IPS DF 6.9 (cell line): ENCODE results near the gene TICAM2.

ENCODE experiments used
- DNase-seq: peaks from one replicate; pipeline ENCODE4 v3.0.0-alpha.2; 2013; ENCODE audit warnings: low read depth, low spot score
- H3K27ac ChIP-seq: one replicate; pipeline ENCODE4 v1.5.1; 2013; ENCODE audit warnings: low read length, control low read depth
- H3K27me3 ChIP-seq: 2 replicates; pipeline ENCODE4 v1.6.1; 2013; ENCODE audit warnings: mild to moderate bottlenecking, low read length; ENCODE audit not compliant: control insufficient read depth, insufficient read depth
- H3K36me3 ChIP-seq: 2 replicates; pipeline ENCODE4 v1.6.1; 2013; ENCODE audit warnings: low read length; ENCODE audit not compliant: control insufficient read depth, insufficient read depth
- H3K4me1 ChIP-seq: 2 replicates; pipeline ENCODE4 v1.6.1; 2013; ENCODE audit warnings: low read length; ENCODE audit not compliant: control insufficient read depth, insufficient read depth
- H3K4me3 ChIP-seq: 2 replicates; pipeline ENCODE4 v1.5.1; 2013; ENCODE audit warnings: mild to moderate bottlenecking, low read length
- H3K9me3 ChIP-seq: 2 replicates; pipeline ENCODE4 v1.6.1; 2013; ENCODE audit warnings: low read length, inconsistent platforms; ENCODE audit not compliant: control insufficient read depth, insufficient read depth
- WGBS: extraction: QIAGEN DNeasy Blood & Tissue Kit; methylation state at CpG from one replicate; pipeline ENCODE4 v1.1.7; 2013; ENCODE audit warnings: mixed read lengths, missing lambda C conversion rate; ENCODE audit not compliant: insufficient read length, insufficient coverage; 5-methylcytosine and 5-hydroxymethylcytosine counted together

Gene TICAM2

DNA sequence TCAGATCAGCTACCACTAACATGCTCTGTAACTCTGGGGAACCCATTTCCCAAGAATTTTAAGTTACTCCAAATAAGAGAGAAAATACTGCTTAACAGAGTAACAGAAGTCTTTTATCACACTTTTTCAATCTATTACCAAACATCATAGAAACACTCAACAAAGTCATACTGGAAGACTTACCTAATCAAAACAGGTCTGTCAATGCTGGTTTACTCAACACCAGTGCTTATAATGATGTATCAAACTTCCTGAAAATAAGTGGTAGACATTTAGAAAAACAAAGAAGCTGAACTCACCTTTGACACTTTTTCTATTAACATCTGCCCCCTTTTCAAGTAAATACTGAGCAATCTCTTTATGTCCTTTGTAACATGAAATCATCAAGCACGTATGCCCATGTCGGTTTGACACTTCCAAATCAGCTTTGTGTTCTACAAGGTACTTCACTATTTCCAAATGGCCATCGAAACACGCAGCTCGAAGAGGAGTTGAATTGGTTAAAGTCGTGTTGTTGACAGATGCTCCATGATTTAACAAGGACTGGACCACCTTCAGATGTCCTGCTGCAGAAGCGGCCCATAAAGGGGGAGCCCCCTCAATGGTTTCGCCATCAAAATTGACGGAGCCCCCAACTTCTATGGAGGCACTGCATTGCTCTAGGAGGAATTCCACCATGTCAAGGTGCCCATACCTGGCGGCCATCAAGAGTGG is 59.5 kb downstream of the TICAM2 start:
- Histone ChIP-seq H3K9me3 (no peaks in the 10 kb centered on the region; the same call in 1 of the 2 replicates), H3K36me3 (peaks cover 2% of the 10 kb centered on the region; the same call in 1 of the 2 replicates), H3K4me3 (no peak overlapping the region), H3K4me1 (no peaks in the 10 kb centered on the region), H3K27me3 (no peaks in the 10 kb centered on the region), H3K27ac (no peak overlapping the region)
- WGBS, result no CpG with 5 or more reads among the region's 10 CpGs
- DNase-seq, result no peak

DNA sequence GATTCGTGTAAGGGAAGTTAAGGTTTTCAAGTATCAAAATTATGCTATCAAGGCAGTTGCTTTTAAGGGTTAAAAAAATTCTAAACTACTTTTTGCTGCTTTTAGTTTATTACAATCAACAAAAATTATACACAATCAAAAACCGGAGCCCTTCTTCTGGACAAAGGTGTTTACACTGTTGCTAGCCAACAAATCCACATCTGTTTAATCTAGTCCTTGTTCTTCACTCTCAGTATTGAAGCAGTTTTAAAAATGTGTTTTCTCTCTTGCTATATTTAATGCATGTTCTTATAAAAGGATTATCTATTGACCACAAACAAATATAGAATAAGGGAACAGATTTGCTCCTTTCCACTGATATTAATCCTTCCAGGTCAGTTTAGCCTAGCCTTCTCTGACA is 60.2 kb downstream of the TICAM2 start:
- DNase-seq, result no peak
- no peak overlapping the region for H3K4me3 ChIP-seq
- no peaks in the 10 kb centered on the region; the same call in 1 of the 2 replicates for H3K9me3 ChIP-seq
- no peaks in the 10 kb centered on the region for H3K27me3 ChIP-seq
- WGBS, result 100% methylated on average over 1 of the region's 2 CpGs
- no peaks in the 10 kb centered on the region for H3K4me1 ChIP-seq
- no peak overlapping the region for H3K27ac ChIP-seq
- H3K36me3 ChIP-seq, result peaks cover 2% of the 10 kb centered on the region; the same call in 1 of the 2 replicates

DNA sequence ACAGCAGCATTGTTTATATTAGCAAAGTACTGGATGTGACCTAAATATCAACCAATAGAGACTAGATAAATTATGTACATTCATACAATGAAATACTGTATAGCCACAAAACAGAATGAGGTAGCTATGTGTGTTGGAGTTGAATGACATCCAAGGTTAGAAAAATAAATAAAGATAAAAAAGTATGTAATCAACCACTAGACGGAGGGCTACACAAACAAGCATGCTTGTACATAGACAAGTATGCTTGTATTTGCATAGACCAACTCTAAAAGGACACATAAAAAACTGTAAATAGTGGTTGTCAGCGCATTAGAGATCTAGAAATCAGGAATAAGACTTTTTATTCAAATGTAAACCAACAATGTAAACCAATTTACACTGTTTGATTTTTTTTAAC is 60.7 kb downstream of the TICAM2 start:
- WGBS, result no CpG with 5 or more reads among the region's 2 CpGs
- no peak for DNase-seq
- H3K27me3 ChIP-seq, result no peaks in the 10 kb centered on the region
- no peak overlapping the region for H3K27ac ChIP-seq
- no peak overlapping the region; the same call in 1 of the 2 replicates for H3K4me3 ChIP-seq
- no peaks in the 10 kb centered on the region for H3K4me1 ChIP-seq
- peaks cover 2% of the 10 kb centered on the region; the same call in 1 of the 2 replicates for H3K36me3 ChIP-seq
- no peaks in the 10 kb centered on the region; the same call in 1 of the 2 replicates for H3K9me3 ChIP-seq

DNA sequence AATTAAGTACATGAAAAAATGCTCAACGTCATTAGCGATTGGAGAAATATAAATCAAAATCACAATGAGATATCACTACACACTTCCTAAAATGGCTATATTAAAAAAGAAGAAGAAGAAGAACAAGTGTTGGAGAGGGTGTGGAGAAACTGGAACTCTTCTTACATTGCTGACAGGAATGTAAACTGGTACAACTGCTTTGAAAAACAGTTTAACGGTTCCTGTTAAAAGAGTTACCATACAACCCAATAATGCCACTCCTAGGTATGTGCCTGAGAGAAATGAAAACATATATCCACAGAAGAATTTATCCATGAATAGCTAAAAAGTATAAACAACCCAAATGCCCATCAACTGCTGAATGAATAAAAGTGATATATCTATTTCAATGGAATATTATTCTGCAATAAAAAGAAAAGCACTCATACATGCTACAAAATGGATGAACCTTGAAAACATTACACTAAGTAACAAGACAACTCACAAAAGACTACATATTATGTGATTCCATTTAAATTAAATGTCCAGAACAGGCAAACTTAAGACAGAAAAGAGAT is 66.7 kb downstream of the TICAM2 start:
- no CpG with 5 or more reads among the region's 3 CpGs for WGBS
- Histone ChIP-seq H3K4me3 (no peak overlapping the region), H3K27me3 (no peaks in the 10 kb centered on the region), H3K9me3 (no peaks in the 10 kb centered on the region), H3K27ac (no peak overlapping the region), H3K4me1 (no peaks in the 10 kb centered on the region), H3K36me3 (peaks cover 2% of the 10 kb centered on the region; the same call in 1 of the 2 replicates)
- DNase-seq, result no peak

DNA sequence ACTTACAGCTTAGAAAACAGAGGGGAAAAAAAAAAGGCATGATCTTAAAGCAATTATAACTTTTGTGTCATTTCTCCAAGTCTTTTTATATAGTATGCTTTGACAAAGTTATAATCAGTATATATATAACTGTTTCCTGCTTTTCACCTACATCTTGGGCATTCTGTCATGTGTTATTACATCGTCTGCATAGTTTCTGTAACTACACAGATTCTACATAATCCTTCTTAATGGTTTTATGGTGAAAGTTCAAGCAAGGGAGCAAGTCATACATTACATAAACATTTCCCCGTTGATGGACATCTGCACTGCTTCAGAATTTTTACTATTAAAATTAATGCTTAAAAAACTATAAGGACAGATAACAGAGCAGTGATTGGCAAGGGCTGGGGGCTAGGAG is 69.8 kb downstream of the TICAM2 start:
- no peak overlapping the region for H3K27ac ChIP-seq
- H3K36me3 ChIP-seq, result no peaks in the 10 kb centered on the region
- no CpG with 5 or more reads among the region's 2 CpGs for WGBS

DNA sequence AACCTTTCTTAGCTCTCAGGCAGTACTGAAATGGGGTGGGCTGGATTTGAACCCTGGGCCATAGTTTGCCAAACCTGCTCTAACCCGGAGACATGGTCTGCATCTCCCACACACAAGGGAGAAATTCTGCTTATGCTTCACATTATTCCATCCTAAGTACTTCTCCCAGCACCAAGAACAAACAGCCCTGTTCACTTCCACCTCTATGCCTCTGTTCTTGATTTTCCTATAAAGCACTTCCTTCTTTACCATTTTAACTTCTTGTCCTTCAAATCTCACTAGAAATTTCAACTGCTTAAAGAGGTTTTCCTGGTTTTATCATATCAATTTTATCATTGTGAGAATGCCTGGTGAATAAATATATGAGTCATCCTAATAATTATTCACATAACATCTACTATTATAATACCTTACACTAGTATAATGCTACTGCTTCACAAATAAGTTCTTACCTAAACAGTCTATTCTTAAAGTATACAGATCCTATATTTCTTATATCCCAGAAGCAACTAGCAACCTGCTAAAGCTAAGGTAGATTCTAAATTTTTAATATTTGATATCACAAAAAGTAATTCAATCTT is 70.4 kb downstream of the TICAM2 start:
- no peak for DNase-seq
- Histone ChIP-seq H3K4me1 (no peaks in the 10 kb centered on the region), H3K4me3 (no peak overlapping the region), H3K9me3 (no peaks in the 10 kb centered on the region), H3K27ac (no peak overlapping the region), H3K27me3 (no peaks in the 10 kb centered on the region), H3K36me3 (no peaks in the 10 kb centered on the region)
- WGBS, result no CpG with 5 or more reads among the region's 1 CpG

More for the DNA sequence above, 69.8 kb downstream of the TICAM2 start:
- no peaks in the 10 kb centered on the region for H3K9me3 ChIP-seq
- H3K4me3 ChIP-seq, result no peak overlapping the region
- DNase-seq, result no peak
- H3K4me1 ChIP-seq, result no peaks in the 10 kb centered on the region
- no peaks in the 10 kb centered on the region for H3K27me3 ChIP-seq

DNA sequence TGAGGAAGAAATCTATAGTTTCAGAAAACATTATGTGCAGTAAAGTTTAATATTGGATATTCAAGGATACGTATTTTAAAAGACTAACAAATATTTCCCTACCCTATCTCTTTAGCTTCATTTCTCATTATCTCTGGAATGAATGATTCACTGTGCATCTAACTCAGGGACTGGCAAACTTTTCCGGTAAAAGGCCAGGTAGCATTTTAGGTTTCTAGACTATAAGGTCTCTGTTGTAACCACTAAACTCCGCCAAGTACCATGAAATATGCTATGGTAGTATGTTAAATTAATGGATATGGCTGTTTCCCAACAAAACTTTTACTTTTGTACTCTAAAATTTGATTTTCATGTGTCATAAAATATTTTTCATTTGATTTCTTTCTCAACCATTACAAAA is 70.9 kb downstream of the TICAM2 start:
- no peaks in the 10 kb centered on the region for H3K9me3 ChIP-seq
- no peaks in the 10 kb centered on the region for H3K4me1 ChIP-seq
- WGBS, result no CpG with 5 or more reads among the region's 3 CpGs
- H3K36me3 ChIP-seq, result no peaks in the 10 kb centered on the region
- H3K27ac ChIP-seq, result no peak overlapping the region
- H3K4me3 ChIP-seq, result no peak overlapping the region
- no peaks in the 10 kb centered on the region for H3K27me3 ChIP-seq
- DNase-seq, result no peak

DNA sequence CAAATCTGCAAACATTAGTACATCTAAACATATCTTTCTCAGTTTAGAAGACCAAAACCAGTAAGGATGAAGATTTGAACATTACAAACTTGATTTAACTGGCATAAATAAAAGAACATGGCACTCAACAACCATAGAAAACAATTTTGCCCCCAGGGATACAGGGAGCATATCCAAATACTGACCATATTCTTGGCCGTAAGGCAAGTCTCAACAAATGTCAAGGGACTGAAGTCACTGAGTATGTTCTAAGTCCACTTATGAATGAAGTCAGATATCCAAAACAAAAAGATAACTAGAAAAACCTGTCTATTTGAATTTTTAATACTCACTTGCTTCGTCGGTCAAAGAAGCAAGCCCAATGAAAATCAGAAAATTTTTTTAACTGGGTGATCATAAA is 71.9 kb downstream of the TICAM2 start:
- Histone ChIP-seq H3K4me3 (no peak overlapping the region), H3K27me3 (no peaks in the 10 kb centered on the region), H3K9me3 (no peaks in the 10 kb centered on the region), H3K27ac (no peak overlapping the region), H3K36me3 (no peaks in the 10 kb centered on the region), H3K4me1 (no peaks in the 10 kb centered on the region)
- no peak for DNase-seq
- no CpG with 5 or more reads among the region's 3 CpGs for WGBS
